HEK293T (cell line): ENCODE results near the gene GEMIN7.

ENCODE experiments used
- CTCF ChIA-PET: fragments of 350-600 bp; formaldehyde crosslinking; extraction: SDS; loops from one replicate; lab custom pipeline; 2021; ENCODE audit warnings: antibody characterized with exemption, inconsistent platforms; lab: Yijun Ruan, JAX
- POLR2A ChIA-PET: fragments of 350-600 bp; formaldehyde crosslinking; extraction: SDS; loops from one replicate; lab custom pipeline; 2020; ENCODE audit warnings: antibody characterized with exemption, inconsistent platforms; lab: Yijun Ruan, JAX
- DNase-seq: peaks from one replicate; pipeline ENCODE4 v3.0.0; 2012; ENCODE audit warnings: mixed read lengths; ENCODE audit errors: extremely low spot score
- ARNT ChIP-seq: fragments of 450-650 bp; IDR thresholded peaks from 2 replicates; pipeline ENCODE4 v1.6.1; 2017; ENCODE audit warnings: mild to moderate bottlenecking
- BHLHE40 ChIP-seq: fragments of 450-650 bp; IDR thresholded peaks from 2 replicates; pipeline ENCODE4 v1.6.1; 2016; ENCODE audit warnings: mild to moderate bottlenecking, moderate library complexity, borderline replicate concordance
- CTBP1 ChIP-seq: fragments of 450-650 bp; IDR thresholded peaks from 2 replicates; pipeline ENCODE4 v1.6.1; 2016; ENCODE audit warnings: borderline replicate concordance
- ELF4 ChIP-seq: fragments of 450-650 bp; IDR thresholded peaks from 2 replicates; pipeline ENCODE4 v1.6.1; 2017; ENCODE audit warnings: antibody characterized with exemption
- FOXA1 ChIP-seq: fragments of 450-650 bp; IDR thresholded peaks from 2 replicates; pipeline ENCODE4 v1.6.1; 2016; ENCODE audit warnings: mild to moderate bottlenecking
- FOXK2 ChIP-seq: fragments of 450-650 bp; IDR thresholded peaks from 2 replicates; pipeline ENCODE4 v1.6.1; 2016; ENCODE audit warnings: mild to moderate bottlenecking
- FOXM1 ChIP-seq: fragments of 450-650 bp; IDR thresholded peaks from 2 replicates; pipeline ENCODE4 v1.6.1; 2017; ENCODE audit warnings: mild to moderate bottlenecking, borderline replicate concordance
- HDGF ChIP-seq: fragments of 450-650 bp; IDR thresholded peaks from 2 replicates; pipeline ENCODE4 v1.6.1; 2017; ENCODE audit warnings: antibody characterized with exemption, borderline replicate concordance
- L3MBTL2 ChIP-seq: fragments of 450-650 bp; conservative IDR thresholded peaks from 2 replicates; pipeline ENCODE4 v1.6.1; 2016; ENCODE audit warnings: mild to moderate bottlenecking
- LEF1 ChIP-seq: fragments of 450-650 bp; IDR thresholded peaks from 2 replicates; pipeline ENCODE4 v1.6.1; 2017; ENCODE audit warnings: mild to moderate bottlenecking, borderline replicate concordance
- NFRKB ChIP-seq: fragments of 450-650 bp; IDR thresholded peaks from 2 replicates; pipeline ENCODE4 v1.6.1; 2016; ENCODE audit warnings: mild to moderate bottlenecking, moderate library complexity
- SP1 ChIP-seq: fragments of 450-650 bp; IDR thresholded peaks from 2 replicates; pipeline ENCODE4 v1.6.1; 2017
- SUZ12 ChIP-seq: fragments of 450-650 bp; IDR thresholded peaks from 2 replicates; pipeline ENCODE4 v1.6.1; 2016; ENCODE audit warnings: mild to moderate bottlenecking
- TARDBP ChIP-seq: fragments of 450-650 bp; IDR thresholded peaks from 2 replicates; pipeline ENCODE4 v1.6.1; 2016
- ZNF384 ChIP-seq: fragments of 450-650 bp; IDR thresholded peaks from 2 replicates; pipeline ENCODE4 v1.6.1; 2016
- TF ChIP-seq, protein P1 (sequence below): fragments of 450-650 bp; IDR thresholded peaks from 2 replicates; pipeline ENCODE4 v1.6.1; 2016

GEMIN7 gene

DNA sequence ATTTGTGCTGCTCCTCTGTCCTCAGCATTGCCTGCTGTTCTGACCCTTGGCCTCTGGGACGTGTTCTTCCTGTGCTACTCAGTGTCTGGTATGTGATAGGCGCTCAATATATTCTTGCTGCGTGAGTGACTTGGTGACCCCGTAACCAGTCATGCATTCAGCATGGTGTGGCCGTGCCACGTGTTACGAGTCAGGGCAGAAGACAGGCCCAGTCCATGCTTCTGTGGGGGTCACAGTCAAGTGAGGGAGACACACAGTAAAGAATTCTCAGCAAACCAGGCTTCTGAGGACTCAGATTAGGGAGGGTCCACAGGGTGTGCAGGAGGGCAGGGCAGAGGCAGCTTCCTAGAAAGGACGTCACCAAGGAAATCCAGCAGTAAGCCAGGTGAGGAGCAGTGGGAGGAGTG lies 21.8 kb downstream of the GEMIN7 start:
- ChIA-PET POLR2A (interaction anchor here (1.9 kb wide), 1 partner anchor 8 kb away, joined by 9 read pairs; the partner anchor contains the start of gene PPP1R37), CTCF (interaction anchor here (0.6 kb wide), 1 partner anchor 103 kb away, joined by 10 read pairs; no protein-coding TSS in a partner anchor)
- TF ChIP-seq ZNF384 (no peak), SUZ12 (no peak), L3MBTL2 (no peak), HDGF (no peak), CTBP1 (no peak), BHLHE40 (no peak), NFRKB (no peak), FOXA1 (no peak), FOXK2 (no peak), TARDBP (no peak), LEF1 (no peak), SP1 (no peak), ARNT (no peak), ELF4 (no peak)
- TF ChIP-seq, protein P1, sequence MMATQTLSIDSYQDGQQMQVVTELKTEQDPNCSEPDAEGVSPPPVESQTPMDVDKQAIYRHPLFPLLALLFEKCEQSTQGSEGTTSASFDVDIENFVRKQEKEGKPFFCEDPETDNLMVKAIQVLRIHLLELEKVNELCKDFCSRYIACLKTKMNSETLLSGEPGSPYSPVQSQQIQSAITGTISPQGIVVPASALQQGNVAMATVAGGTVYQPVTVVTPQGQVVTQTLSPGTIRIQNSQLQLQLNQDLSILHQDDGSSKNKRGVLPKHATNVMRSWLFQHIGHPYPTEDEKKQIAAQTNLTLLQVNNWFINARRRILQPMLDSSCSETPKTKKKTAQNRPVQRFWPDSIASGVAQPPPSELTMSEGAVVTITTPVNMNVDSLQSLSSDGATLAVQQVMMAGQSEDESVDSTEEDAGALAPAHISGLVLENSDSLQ, result no peak
- no peak for DNase-seq

DNA sequence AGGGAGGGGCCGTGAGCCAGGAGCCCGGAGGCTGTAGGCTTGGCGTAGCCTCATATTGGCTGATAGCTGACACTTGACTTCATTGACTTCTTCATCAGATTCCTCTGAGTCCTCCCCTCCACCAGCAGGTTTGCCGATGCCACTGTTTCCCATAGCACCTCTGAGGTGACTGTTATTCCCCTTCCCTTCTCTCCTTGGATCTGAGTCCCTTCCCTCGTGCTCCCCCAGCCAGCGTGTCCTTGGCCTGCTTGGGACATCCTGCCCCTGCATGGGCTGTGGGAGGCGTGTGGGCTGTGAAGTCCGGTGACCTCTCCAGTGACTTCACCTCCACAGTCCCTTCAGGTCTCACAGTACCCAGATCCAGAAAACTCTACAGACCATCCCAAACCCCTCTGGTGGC lies 22.7 kb downstream of the GEMIN7 start:
- CTCF ChIA-PET, result no interaction called here
- POLR2A ChIA-PET, result interaction anchor here (1.9 kb wide), 1 partner anchor 9 kb away, joined by 9 read pairs; the partner anchor contains the start of gene PPP1R37
- DNase-seq, result no peak
- TF ChIP-seq, protein P1, result no peak
- TF ChIP-seq ELF4 (no peak), HDGF (no peak), CTBP1 (no peak), L3MBTL2 (no peak)

DNA sequence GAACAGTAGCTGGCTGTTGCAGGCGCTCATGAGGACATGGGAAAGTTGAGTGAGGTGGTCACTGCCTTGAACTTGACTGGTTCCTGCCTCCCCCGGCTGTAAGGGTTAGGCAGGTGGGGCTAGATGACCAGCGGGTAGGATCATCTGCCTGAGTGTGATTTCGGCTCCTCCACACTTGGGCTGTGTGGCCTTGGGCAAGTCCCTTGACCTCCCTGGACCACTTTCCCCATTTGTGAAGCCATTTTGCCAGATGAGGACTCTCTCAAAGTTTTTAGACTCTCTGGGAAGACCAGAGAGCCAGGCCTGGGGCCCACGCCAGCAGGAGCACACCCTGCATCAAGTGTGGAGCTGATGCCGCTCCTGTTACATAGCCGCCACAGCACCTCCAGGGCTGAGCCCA lies 23.4 kb downstream of the GEMIN7 start:
- ChIA-PET POLR2A (interaction anchor here (1.6 to 1.9 kb wide), 2 partner anchors 10 kb away, joined by 5 to 9 read pairs; partner anchors contain the start of gene PPP1R37), CTCF (no interaction called here)
- DNase-seq, result no peak
- TF ChIP-seq BHLHE40 (no peak), SP1 (no peak), ZNF384 (no peak), TARDBP (no peak), NFRKB (no peak), FOXM1 (no peak), ELF4 (no peak), LEF1 (no peak), FOXA1 (no peak), FOXK2 (no peak), SUZ12 (no peak), CTBP1 (no peak), L3MBTL2 (no peak), ARNT (no peak), HDGF (no peak)
- TF ChIP-seq, protein P1, result no peak

DNA sequence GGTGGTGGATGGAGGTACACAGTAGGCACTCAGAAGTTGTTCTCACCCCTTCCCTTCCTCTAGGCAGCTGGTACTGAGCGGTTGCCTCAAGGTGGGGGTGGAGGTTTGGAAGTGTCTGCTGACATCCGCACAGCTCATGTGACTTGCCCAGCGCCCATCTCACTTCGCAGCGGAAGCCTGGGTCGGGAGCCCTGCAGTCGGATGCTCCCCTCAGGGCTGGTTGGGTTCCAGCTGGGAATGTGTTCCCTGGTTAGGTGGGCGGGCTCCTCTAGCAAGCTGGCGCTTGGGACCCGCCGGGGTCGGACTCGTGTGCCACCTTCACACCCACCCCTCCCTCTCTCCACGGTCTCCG lies 24.1 kb downstream of the GEMIN7 start:
- ChIA-PET POLR2A (interaction anchor here (0.6 to 1.6 kb wide), 2 partner anchors 11 kb away, joined by 3 to 5 read pairs; no protein-coding TSS in a partner anchor), CTCF (interaction anchor here (0.8 kb wide), 1 partner anchor 22 kb away, joined by 3 read pairs; no protein-coding TSS in a partner anchor)
- TF ChIP-seq ARNT, result no peak
- no peak for TF ChIP-seq FOXK2
- no peak for TF ChIP-seq L3MBTL2
- TF ChIP-seq ELF4, result no peak
- no peak for TF ChIP-seq FOXA1
- TF ChIP-seq TARDBP, result no peak
- no peak for TF ChIP-seq SP1
- TF ChIP-seq SUZ12, result no peak
- TF ChIP-seq BHLHE40, result no peak
- TF ChIP-seq LEF1, result no peak
- TF ChIP-seq ZNF384, result no peak
- TF ChIP-seq NFRKB, result no peak
- TF ChIP-seq HDGF, result no peak
- DNase-seq, result no peak

DNA sequence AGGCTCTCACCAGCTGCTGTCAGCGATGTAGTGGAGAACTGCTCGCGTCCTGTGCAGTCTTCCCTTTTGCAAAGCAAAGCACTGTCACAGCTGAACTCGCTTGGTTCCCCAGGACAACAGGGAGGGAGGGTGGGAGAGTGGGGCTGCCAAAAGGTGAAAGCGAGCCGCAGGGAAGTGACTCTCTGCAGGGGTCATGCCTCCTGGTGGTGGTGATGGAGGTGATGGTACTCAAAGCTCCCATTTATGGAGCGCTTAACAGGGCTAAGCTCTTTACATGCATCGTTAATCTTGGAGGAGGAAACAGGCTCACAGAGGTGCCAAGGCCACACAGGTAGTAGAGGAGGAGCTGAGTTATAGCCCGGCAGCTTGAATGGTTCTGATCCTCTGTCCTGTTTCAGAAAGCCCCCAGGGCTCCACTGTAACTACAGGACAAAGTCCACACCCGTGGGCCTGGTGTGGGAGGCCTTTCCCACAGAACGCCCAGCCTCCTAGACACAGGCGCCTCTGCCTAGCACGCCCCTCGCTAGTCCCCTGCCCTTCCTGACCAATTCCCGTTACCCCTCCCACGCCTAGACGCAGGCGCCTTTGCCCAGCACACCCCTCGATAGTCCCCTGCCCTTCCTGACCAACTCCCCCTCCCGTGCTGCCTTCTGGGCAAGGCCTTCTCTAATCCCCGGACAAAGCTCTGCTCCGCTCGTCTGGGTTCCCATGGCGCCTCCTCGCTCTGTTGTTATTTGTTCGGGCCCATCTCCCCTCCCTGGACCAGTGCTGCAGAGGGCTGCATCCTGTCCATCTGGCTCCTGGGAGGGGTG lies 24.7 kb downstream of the GEMIN7 start:
- ChIA-PET CTCF (interaction anchor here (0.8 kb wide), 1 partner anchor 22 kb away, joined by 3 read pairs; no protein-coding TSS in a partner anchor), POLR2A (interaction anchor here (0.6 to 1.6 kb wide), 2 partner anchors 11 to 12 kb away, joined by 3 to 5 read pairs; no protein-coding TSS in a partner anchor)
- no peak for DNase-seq
- TF ChIP-seq ARNT, result no peak
- TF ChIP-seq FOXA1, result no peak
- no peak for TF ChIP-seq HDGF
- TF ChIP-seq ELF4, result no peak
- TF ChIP-seq SP1, result no peak
- no peak for TF ChIP-seq BHLHE40
- no peak for TF ChIP-seq CTBP1
- no peak for TF ChIP-seq LEF1
